Liver (tissue), 9 donors: ENCODE measurements around the gene UGT1A6. TPM values are rescaled to one million over a fixed set of nuclear protein-coding genes. Genes with fewer than 3 reads are reported as not detected.

Experiments
- DNase-seq: peaks from one replicate; pipeline ENCODE4 v3.0.0-alpha.2; 2017; ENCODE audit warnings: low spot score
- H3K27ac ChIP-seq, 2 donors: one replicate each; pipeline ENCODE4 v1.7.0; 2013; ENCODE audit warnings: inconsistent platforms in 2 of 2, low read length in 2 of 2, control low read depth in 1 of 2, low read depth in 1 of 2, mild to moderate bottlenecking in 1 of 2
- H3K27me3 ChIP-seq, 4 donors: one replicate each; pipeline versions ENCODE4 v1.6.1 to v1.7.0; 2013; ENCODE audit warnings: low read length in 3 of 4, inconsistent platforms in 1 of 4, mild to moderate bottlenecking in 1 of 4, moderate library complexity in 1 of 4; ENCODE audit not compliant: control insufficient read depth in 4 of 4, insufficient read depth in 4 of 4
- H3K36me3 ChIP-seq, 4 donors: one replicate each; pipeline versions ENCODE4 v1.6.1 to v1.7.0; 2013; ENCODE audit warnings: low read length in 3 of 4, mild to moderate bottlenecking in 3 of 4, low read depth in 1 of 4, moderate library complexity in 1 of 4; ENCODE audit not compliant: control insufficient read depth in 4 of 4, insufficient read depth in 3 of 4
- H3K4me1 ChIP-seq, 4 donors: one replicate each; pipeline versions ENCODE4 v1.6.1 to v1.7.0; 2013; ENCODE audit warnings: low read length in 3 of 4, mild to moderate bottlenecking in 3 of 4, moderate library complexity in 1 of 4; ENCODE audit not compliant: control insufficient read depth in 4 of 4, insufficient read depth in 4 of 4
- H3K4me3 ChIP-seq, 3 donors: one replicate each; pipeline versions ENCODE4 v1.6.1 to v1.7.0; 2013; ENCODE audit warnings: low read length in 3 of 3, control low read depth in 1 of 3, low read depth in 1 of 3, mild to moderate bottlenecking in 1 of 3
- H3K9ac ChIP-seq, 2 donors: one replicate each; pipeline ENCODE4 v1.7.0; 2013; ENCODE audit warnings: low read length in 2 of 2, mild to moderate bottlenecking in 2 of 2, moderate library complexity in 2 of 2, control low read depth in 1 of 2, low read depth in 1 of 2
- H3K9me3 ChIP-seq, 4 donors: one replicate each; pipeline versions ENCODE4 v1.6.1 to v1.7.0; 2013; ENCODE audit warnings: low read length in 3 of 4; ENCODE audit not compliant: control insufficient read depth in 4 of 4
- EGR1 ChIP-seq, 2 donors: IDR thresholded peaks; 2 replicates each; pipeline ENCODE4 v1.6.1; 2016 to 2018; ENCODE audit warnings: antibody characterized with exemption in 2 of 2, low read depth in 2 of 2
- FOXA1 ChIP-seq: IDR thresholded peaks from 2 replicates; pipeline ENCODE4 v1.6.1; 2016; ENCODE audit warnings: antibody characterized with exemption
- FOXA2 ChIP-seq: IDR thresholded peaks from 2 replicates; pipeline ENCODE4 v1.6.1; 2016; ENCODE audit warnings: antibody characterized with exemption
- GABPA ChIP-seq, 2 donors: IDR thresholded peaks in 1 of 2; conservative IDR thresholded peaks in 1 of 2; 2 replicates each; pipeline ENCODE4 v1.6.1; 2016; ENCODE audit warnings: antibody characterized with exemption in 2 of 2, mild to moderate bottlenecking in 1 of 2, moderate library complexity in 1 of 2
- HNF4A ChIP-seq, 2 donors: conservative IDR thresholded peaks; 2 replicates each; pipeline ENCODE4 v1.6.1; 2016; ENCODE audit warnings: antibody characterized with exemption in 2 of 2, mild to moderate bottlenecking in 2 of 2
- HNF4G ChIP-seq: IDR thresholded peaks from 2 replicates; pipeline ENCODE4 v1.6.1; 2016; ENCODE audit warnings: antibody characterized with exemption
- JUND ChIP-seq, 2 donors: IDR thresholded peaks; 2 replicates each; pipeline ENCODE4 v1.6.1; 2016; ENCODE audit warnings: antibody characterized with exemption in 2 of 2
- MAX ChIP-seq: IDR thresholded peaks from 2 replicates; pipeline ENCODE4 v1.6.1; 2016; ENCODE audit warnings: antibody characterized with exemption
- NR2F2 ChIP-seq: IDR thresholded peaks from 2 replicates; pipeline ENCODE4 v1.6.1; 2016; ENCODE audit warnings: antibody characterized with exemption
- RAD21 ChIP-seq, 2 donors: IDR thresholded peaks; 2 replicates each; pipeline ENCODE4 v1.6.1; 2016; ENCODE audit warnings: antibody characterized with exemption in 2 of 2, mild to moderate bottlenecking in 2 of 2
- RXRA ChIP-seq, 2 donors: IDR thresholded peaks; 2 replicates each; pipeline ENCODE4 v1.6.1; 2017 to 2018; ENCODE audit warnings: antibody characterized with exemption in 2 of 2, mild to moderate bottlenecking in 1 of 2
- SP1 ChIP-seq: IDR thresholded peaks from 2 replicates; pipeline ENCODE4 v1.6.1; 2018; ENCODE audit warnings: antibody characterized with exemption, mild to moderate bottlenecking
- TAF1 ChIP-seq: conservative IDR thresholded peaks from 2 replicates; pipeline ENCODE4 v1.6.1; 2016; ENCODE audit warnings: antibody characterized with exemption, mild to moderate bottlenecking
- YY1 ChIP-seq: IDR thresholded peaks from 2 replicates; pipeline ENCODE4 v1.6.1; 2016; ENCODE audit warnings: antibody characterized with exemption, mild to moderate bottlenecking
- WGBS: extraction: QIAGEN DNeasy Blood & Tissue Kit; methylation state at CpG from one replicate; pipeline ENCODE4 v1.1.7; 2013; 5-methylcytosine and 5-hydroxymethylcytosine counted together
- polyA plus RNA-seq, 2 donors: library from polyadenylated mRNA; stranded (reverse) in 1 of 2; unstranded in 1 of 2; fragments of 200-250 nt in 1 of 2; fragments of >200 nt in 1 of 2; fragmentation: Nextera tagmentation in 1 of 2; extraction: Ambion mirVana in 1 of 2; gene quantifications; one replicate each; pipeline versions ENCODE4 v1.2.1 to v1.2.3, GENCODE V29; 2013 to 2015
- total RNA-seq, 2 donors: library from RNA; depleted of rRNA; stranded (reverse); fragments of >200 nt; gene quantifications; one replicate each; pipeline ENCODE4 v1.2.3, GENCODE V29; 2014
- TF ChIP-seq, protein P1 (sequence below): IDR thresholded peaks from 2 replicates; pipeline ENCODE4 v1.6.1; 2016; ENCODE audit warnings: antibody characterized with exemption
- TF ChIP-seq, protein P2 (sequence below): IDR thresholded peaks from 2 replicates; pipeline ENCODE4 v1.6.1; 2016; ENCODE audit warnings: antibody characterized with exemption, mild to moderate bottlenecking
- TF ChIP-seq, protein P3 (sequence below): IDR thresholded peaks from 2 replicates; pipeline ENCODE4 v1.6.1; 2016; ENCODE audit warnings: antibody characterized with exemption
- TF ChIP-seq, protein P4 (sequence below): fragments of 150-350 bp; IDR thresholded peaks from 2 replicates; pipeline ENCODE4 v1.5.1; 2017; ENCODE audit warnings: improper control_type of control experiment, low read depth, low read length; ENCODE audit not compliant: missing input control
- donor health status: healthy.
- donor health status: healthy.
- donor health status: healthy.
- donor health status: healthy.
- donor health status: healthy.

Gene UGT1A6
- total and polyA plus RNA-seq, 4 donors, result 33.4 to 103 (median 46.5) TPM; not detected in 1

- TF ChIP-seq HNF4A (conservative IDR thresholded peaks at IDR 0.05), result peak in 1 of 2 donors; percentile 39
- TF ChIP-seq, protein P1, sequence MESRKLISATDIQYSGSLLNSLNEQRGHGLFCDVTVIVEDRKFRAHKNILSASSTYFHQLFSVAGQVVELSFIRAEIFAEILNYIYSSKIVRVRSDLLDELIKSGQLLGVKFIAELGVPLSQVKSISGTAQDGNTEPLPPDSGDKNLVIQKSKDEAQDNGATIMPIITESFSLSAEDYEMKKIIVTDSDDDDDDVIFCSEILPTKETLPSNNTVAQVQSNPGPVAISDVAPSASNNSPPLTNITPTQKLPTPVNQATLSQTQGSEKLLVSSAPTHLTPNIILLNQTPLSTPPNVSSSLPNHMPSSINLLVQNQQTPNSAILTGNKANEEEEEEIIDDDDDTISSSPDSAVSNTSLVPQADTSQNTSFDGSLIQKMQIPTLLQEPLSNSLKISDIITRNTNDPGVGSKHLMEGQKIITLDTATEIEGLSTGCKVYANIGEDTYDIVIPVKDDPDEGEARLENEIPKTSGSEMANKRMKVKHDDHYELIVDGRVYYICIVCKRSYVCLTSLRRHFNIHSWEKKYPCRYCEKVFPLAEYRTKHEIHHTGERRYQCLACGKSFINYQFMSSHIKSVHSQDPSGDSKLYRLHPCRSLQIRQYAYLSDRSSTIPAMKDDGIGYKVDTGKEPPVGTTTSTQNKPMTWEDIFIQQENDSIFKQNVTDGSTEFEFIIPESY, result no peak
- peaks cover 0 to 34% (median 27%) of the 10 kb centered on the region in 4 donors for H3K4me1 ChIP-seq
- H3K27ac ChIP-seq, result no peak overlapping the region
- no peaks in the 10 kb centered on the region for H3K36me3 ChIP-seq
- H3K9ac ChIP-seq, result no peak overlapping the region
- 43% methylated on average over 4 of the region's 4 CpGs for WGBS
- H3K4me3 ChIP-seq, result no peak overlapping the region
- DNase-seq, result no peak
- no peaks in the 10 kb centered on the region for H3K9me3 ChIP-seq
- no peaks in the 10 kb centered on the region for H3K27me3 ChIP-seq
Measured at GRCh38 chr2:233690444-233690843, 2.2 kb upstream of the UGT1A6 start.

DNA sequence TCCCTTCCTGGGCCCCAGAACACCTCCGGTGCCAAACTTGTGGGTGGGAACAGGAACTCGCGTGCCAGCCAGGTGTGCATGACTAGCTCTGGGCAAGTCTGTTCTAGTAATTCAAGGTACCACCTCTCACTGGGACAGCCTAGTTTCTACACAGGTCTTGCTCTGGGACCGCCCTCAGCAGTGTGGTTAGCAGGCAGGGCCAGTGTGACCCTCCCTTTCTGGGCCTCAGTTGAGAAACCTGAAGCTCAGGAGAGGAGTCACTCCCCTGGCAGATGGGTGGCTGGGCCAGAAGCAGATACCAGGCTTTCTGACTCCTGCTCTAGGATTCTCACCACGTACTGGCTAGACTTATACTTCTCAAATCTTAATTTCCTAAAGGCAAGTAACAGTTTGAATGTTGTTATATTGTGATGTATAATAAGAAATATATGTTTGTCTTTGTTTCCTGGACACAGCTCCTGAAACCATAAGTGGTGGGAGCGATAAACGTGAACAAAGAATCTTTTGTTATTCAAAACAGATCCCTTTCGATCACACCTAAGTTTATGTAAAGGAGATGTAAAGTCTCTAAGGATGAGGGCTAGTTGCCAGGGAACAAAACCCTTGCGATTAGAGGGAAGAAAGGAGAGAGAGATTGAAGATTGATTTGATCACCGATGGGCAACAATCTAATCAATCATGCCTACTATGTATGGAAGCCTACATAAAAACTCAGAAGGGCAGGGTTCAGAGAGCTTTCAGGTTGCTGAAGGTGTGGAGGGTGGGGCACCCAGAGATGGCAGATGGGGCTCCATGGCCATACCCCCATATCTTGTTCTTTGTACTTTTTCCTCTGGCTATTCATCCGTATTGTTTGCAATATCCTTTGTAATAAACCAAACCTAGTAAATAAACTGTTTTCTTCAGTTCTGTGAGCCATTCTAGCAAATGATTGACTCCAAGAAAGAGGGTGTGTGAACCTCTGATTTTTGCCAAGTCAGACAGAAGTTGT, 952 bp upstream of the UGT1A6 start:
- TF ChIP-seq NR2F2 (no peak), YY1 (no peak), JUND (IDR thresholded peaks at IDR 0.05) (no peak), FOXA2 (no peak), HNF4A (conservative IDR thresholded peaks at IDR 0.05) (no peak), FOXA1 (no peak), HNF4G (no peak), EGR1 (IDR thresholded peaks at IDR 0.05; ENCODE audit: low read depth in 2 of 2) (no peak), RXRA (IDR thresholded peaks at IDR 0.05) (no peak), MAX (no peak), GABPA (IDR thresholded peaks at IDR 0.05 in 1 of 2, conservative IDR thresholded peaks at IDR 0.05 in 1 of 2) (no peak), TAF1 (no peak), RAD21 (IDR thresholded peaks at IDR 0.05) (no peak), SP1 (no peak)
- TF ChIP-seq, protein P2, sequence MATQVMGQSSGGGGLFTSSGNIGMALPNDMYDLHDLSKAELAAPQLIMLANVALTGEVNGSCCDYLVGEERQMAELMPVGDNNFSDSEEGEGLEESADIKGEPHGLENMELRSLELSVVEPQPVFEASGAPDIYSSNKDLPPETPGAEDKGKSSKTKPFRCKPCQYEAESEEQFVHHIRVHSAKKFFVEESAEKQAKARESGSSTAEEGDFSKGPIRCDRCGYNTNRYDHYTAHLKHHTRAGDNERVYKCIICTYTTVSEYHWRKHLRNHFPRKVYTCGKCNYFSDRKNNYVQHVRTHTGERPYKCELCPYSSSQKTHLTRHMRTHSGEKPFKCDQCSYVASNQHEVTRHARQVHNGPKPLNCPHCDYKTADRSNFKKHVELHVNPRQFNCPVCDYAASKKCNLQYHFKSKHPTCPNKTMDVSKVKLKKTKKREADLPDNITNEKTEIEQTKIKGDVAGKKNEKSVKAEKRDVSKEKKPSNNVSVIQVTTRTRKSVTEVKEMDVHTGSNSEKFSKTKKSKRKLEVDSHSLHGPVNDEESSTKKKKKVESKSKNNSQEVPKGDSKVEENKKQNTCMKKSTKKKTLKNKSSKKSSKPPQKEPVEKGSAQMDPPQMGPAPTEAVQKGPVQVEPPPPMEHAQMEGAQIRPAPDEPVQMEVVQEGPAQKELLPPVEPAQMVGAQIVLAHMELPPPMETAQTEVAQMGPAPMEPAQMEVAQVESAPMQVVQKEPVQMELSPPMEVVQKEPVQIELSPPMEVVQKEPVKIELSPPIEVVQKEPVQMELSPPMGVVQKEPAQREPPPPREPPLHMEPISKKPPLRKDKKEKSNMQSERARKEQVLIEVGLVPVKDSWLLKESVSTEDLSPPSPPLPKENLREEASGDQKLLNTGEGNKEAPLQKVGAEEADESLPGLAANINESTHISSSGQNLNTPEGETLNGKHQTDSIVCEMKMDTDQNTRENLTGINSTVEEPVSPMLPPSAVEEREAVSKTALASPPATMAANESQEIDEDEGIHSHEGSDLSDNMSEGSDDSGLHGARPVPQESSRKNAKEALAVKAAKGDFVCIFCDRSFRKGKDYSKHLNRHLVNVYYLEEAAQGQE, result no peak
- TF ChIP-seq, protein P3, sequence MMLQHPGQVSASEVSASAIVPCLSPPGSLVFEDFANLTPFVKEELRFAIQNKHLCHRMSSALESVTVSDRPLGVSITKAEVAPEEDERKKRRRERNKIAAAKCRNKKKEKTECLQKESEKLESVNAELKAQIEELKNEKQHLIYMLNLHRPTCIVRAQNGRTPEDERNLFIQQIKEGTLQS, result no peak
- TF ChIP-seq, protein P4, sequence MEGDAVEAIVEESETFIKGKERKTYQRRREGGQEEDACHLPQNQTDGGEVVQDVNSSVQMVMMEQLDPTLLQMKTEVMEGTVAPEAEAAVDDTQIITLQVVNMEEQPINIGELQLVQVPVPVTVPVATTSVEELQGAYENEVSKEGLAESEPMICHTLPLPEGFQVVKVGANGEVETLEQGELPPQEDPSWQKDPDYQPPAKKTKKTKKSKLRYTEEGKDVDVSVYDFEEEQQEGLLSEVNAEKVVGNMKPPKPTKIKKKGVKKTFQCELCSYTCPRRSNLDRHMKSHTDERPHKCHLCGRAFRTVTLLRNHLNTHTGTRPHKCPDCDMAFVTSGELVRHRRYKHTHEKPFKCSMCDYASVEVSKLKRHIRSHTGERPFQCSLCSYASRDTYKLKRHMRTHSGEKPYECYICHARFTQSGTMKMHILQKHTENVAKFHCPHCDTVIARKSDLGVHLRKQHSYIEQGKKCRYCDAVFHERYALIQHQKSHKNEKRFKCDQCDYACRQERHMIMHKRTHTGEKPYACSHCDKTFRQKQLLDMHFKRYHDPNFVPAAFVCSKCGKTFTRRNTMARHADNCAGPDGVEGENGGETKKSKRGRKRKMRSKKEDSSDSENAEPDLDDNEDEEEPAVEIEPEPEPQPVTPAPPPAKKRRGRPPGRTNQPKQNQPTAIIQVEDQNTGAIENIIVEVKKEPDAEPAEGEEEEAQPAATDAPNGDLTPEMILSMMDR, result no peak
- TF ChIP-seq, protein P1, result no peak
- peak overlapping the region in 1 of 2 donors; percentile 57 for H3K9ac ChIP-seq
- no peaks in the 10 kb centered on the region for H3K27me3 ChIP-seq
- H3K4me1 ChIP-seq, result peaks cover 0 to 40% (median 29%) of the 10 kb centered on the region in 4 donors
- no peak for DNase-seq
- no peaks in the 10 kb centered on the region for H3K36me3 ChIP-seq
- whole genome bisulfite sequencing, result 82% methylated on average over 11 of the region's 11 CpGs
- H3K27ac ChIP-seq, result peak overlapping the region; percentile 53 to 76
- no peak overlapping the region for H3K4me3 ChIP-seq
- H3K9me3 ChIP-seq, result no peaks in the 10 kb centered on the region
